BLaER1 treated with 17β-estradiol and CSF1 and Interleukin-3, amounts not matched to agents 10 nM and 100 nM (cell line): ENCODE measurements around the gene APAF1.

Source experiments
- H3K27ac ChIP-seq, 11 experiments: shearing (Covaris generic); formaldehyde crosslinking; 2 replicates each; pipeline ENCODE4 v1.8.1; 2022
- H3K27me3 ChIP-seq, 11 experiments: shearing (Covaris generic); formaldehyde crosslinking; 2 replicates each; pipeline ENCODE4 v1.8.1; 2022
- H3K36me3 ChIP-seq, 11 experiments: shearing (Covaris generic); formaldehyde crosslinking; 2 replicates each; pipeline ENCODE4 v1.8.1; 2022
- H3K4me1 ChIP-seq, 10 experiments: shearing (Covaris generic); formaldehyde crosslinking; 2 replicates each; pipeline ENCODE4 v1.8.1; 2022
- H3K4me2 ChIP-seq, 11 experiments: shearing (Covaris generic); formaldehyde crosslinking; 2 replicates each; pipeline ENCODE4 v1.8.1; 2022
- H3K4me3 ChIP-seq, 10 experiments: shearing (Covaris generic); formaldehyde crosslinking; 2 replicates each; pipeline ENCODE4 v1.8.1; 2022
- H3K9ac ChIP-seq, 11 experiments: shearing (Covaris generic); formaldehyde crosslinking; 2 replicates each; pipeline ENCODE4 v1.8.1; 2022
- H3K9me3 ChIP-seq, 11 experiments: shearing (Covaris generic); formaldehyde crosslinking; replicated peaks in 1 of 11; 2 replicates each; pipeline ENCODE4 v1.8.1; 2022
- H4K20me1 ChIP-seq, 11 experiments: shearing (Covaris generic); formaldehyde crosslinking; 2 replicates each; pipeline ENCODE4 v1.8.1; 2022
- Cebpa-rat ChIP-seq, 11 experiments: shearing (Covaris generic); IDR thresholded peaks; 2 replicates each; pipeline ENCODE4 v1.8.1; 2022

The APAF1 gene

DNA sequence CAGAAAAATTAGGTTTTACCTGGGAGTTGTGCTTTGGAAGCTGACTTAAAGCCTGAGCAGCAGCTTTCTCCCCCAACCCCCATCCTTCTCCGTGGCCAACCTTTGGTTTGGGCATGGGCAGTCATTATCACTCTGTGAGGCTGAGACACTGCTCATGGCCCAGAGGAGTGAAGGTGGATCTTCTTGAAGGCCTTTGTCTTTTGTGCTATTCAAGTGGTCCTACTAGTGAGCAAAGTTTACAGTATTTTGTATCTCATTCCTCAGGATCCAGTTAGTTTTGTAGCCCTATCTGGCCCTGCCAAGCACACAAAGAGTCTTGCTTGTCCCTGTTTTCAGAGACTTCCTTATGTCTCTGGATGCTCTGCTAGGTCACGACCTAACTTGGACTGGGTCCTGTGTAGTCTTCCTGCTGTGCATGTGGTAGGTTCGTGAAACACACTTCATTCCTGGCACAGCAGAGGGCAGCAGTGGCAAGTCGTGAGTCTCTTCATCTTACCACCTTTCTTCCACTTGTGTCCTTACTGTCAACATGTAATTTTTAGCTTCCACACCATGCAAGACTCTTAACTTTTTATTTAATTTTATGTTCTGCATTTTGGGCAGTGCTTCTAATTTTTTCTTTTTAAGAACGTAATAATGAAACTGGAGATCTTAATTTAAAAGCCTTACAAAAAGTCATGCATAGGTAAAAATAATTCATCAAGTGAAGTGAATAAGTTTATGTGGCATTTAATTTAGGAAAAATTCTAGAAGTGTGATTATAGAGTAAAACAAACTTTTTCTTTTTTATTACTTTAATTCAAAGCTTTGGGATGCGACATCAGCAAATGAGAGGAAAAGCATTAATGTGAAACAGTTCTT, 53.7 kb downstream of the APAF1 start:
- Histone ChIP-seq H3K4me1 (peaks cover 0 to 14% (median 3%) of the 10 kb centered on the region in 10 experiments; a peak in 9 of 20 replicates), H3K27ac (no peak overlapping the region), H3K36me3 (peaks cover 52 to 97% (median 72%) of the 10 kb centered on the region in 11 experiments), H3K4me3 (no peak overlapping the region), H3K9me3 (no peaks in the 10 kb centered on the region), H3K27me3 (no peaks in the 10 kb centered on the region), H3K9ac (peak overlapping the region in 1 of 11 experiments; percentile 40; a peak in 1 of 22 replicates), H4K20me1 (peaks cover 0 to 70% (median 4%) of the 10 kb centered on the region in 11 experiments; a peak in 6 of 22 replicates), H3K4me2 (peak overlapping the region in 3 of 11 experiments; percentile 11 to 26 (median 20); a peak in 2 of 22 replicates)
- no peak for TF ChIP-seq Cebpa-rat (IDR thresholded peaks at IDR 0.05)

DNA sequence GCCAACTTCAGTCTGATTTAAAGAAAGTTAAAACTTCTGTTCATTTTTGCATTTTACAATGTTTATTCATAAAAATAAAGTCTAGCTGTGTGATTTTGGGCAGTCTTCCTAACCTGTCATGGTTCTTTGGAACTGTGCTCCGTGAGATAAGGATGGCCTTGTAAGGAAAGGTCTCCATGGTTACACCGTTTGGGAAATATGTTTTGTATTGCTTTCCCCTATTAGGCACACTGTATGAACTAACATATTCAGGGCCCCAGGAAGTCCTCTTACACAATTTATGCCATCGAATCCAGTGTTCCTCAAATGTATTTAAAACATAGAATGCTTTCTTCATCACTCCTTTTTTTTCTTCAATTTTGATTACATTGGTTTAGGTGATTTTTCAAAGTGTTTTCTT, 54.5 kb downstream of the APAF1 start:
- Histone ChIP-seq H3K4me2 (peak overlapping the region in 4 of 11 experiments; percentile 11 to 34 (median 23); a peak in 5 of 22 replicates), H3K4me1 (peaks cover 0 to 14% (median 3%) of the 10 kb centered on the region in 10 experiments; a peak in 9 of 20 replicates), H3K27me3 (no peaks in the 10 kb centered on the region), H3K9ac (peak overlapping the region in 2 of 11 experiments; percentile 5 to 40; a peak in 1 of 22 replicates), H3K27ac (peak overlapping the region in 1 of 11 experiments; percentile 12; a peak in 1 of 22 replicates), H3K9me3 (no peaks in the 10 kb centered on the region), H3K4me3 (no peak overlapping the region), H3K36me3 (peaks cover 55 to 97% (median 74%) of the 10 kb centered on the region in 11 experiments), H4K20me1 (peaks cover 0 to 64% (median 4%) of the 10 kb centered on the region in 11 experiments; a peak in 6 of 22 replicates)
- TF ChIP-seq Cebpa-rat (IDR thresholded peaks at IDR 0.05), result no peak

DNA sequence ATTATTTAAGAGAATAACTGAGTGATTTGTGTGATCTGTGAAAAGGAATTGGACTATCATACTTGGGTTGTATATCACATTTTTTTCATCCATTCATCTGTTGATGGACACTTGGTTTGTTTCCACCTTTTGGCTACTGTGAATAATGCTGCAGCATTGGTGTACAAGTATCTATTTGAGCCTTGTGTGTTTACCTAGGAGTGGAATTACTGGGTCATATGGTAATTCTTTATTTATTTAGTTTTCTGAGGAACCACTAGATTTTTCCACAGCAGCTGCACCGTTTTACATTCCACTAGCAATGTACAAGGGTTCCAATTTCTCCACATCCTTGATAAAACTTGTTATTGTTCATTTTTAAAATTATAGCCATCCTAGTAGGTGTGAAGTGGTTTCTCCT, 56.1 kb downstream of the APAF1 start:
- Histone ChIP-seq H3K27ac (no peak overlapping the region), H3K4me1 (peaks cover 0 to 14% (median 3%) of the 10 kb centered on the region in 10 experiments; a peak in 9 of 20 replicates), H3K9ac (no peak overlapping the region), H3K4me2 (no peak overlapping the region), H3K27me3 (no peaks in the 10 kb centered on the region), H3K4me3 (no peak overlapping the region), H4K20me1 (peaks cover 0 to 53% (median 4%) of the 10 kb centered on the region in 11 experiments; a peak in 6 of 22 replicates), H3K36me3 (peaks cover 51 to 97% (median 71%) of the 10 kb centered on the region in 11 experiments), H3K9me3 (no peaks in the 10 kb centered on the region)
- no peak for TF ChIP-seq Cebpa-rat (IDR thresholded peaks at IDR 0.05)

DNA sequence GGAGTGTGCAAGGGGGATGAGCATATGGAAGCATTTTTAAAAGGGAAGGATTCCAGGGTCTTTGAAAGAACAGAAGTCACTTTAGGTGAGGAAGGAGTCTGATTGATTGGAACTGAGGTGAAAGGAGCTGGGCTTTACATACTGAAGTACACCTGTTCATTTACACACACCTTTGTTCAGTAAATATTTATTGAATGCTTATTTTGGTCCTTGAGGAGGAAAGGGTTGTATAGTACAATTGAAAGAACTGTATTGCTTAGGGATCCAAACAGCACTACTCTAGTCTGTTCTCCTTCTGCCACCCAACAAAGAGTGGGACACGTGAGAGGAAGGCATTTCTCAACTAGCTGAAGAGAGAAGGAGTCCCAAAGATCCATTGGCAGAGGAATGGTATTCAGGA, 63.9 kb downstream of the APAF1 start:
- no peak overlapping the region for H3K4me3 ChIP-seq
- no peaks in the 10 kb centered on the region for H3K9me3 ChIP-seq
- no peaks in the 10 kb centered on the region for H3K27me3 ChIP-seq
- no peak overlapping the region for H3K4me2 ChIP-seq
- H3K27ac ChIP-seq, result no peak overlapping the region
- peaks cover 65 to 100% (median 96%) of the 10 kb centered on the region in 11 experiments for H3K36me3 ChIP-seq
- H3K4me1 ChIP-seq, result no peaks in the 10 kb centered on the region
- no peak overlapping the region for H3K9ac ChIP-seq
- peaks cover 0 to 26% (median 0%) of the 10 kb centered on the region in 11 experiments; a peak in 2 of 22 replicates for H4K20me1 ChIP-seq
- no peak for TF ChIP-seq Cebpa-rat (IDR thresholded peaks at IDR 0.05)

GRCh38 chr12:98714426-98714825, 69.3 kb downstream of the APAF1 start:
- no peak overlapping the region for H3K27ac ChIP-seq
- no peaks in the 10 kb centered on the region for H3K27me3 ChIP-seq
- H3K9ac ChIP-seq, result no peak overlapping the region
- no peak for TF ChIP-seq Cebpa-rat (IDR thresholded peaks at IDR 0.05)
- peaks cover 0 to 5% (median under 1%) of the 10 kb centered on the region in 10 experiments; a peak in 9 of 20 replicates for H3K4me1 ChIP-seq
- H3K4me3 ChIP-seq, result no peak overlapping the region
- H4K20me1 ChIP-seq, result peaks cover 0 to 16% (median 0%) of the 10 kb centered on the region in 11 experiments; a peak in 3 of 22 replicates
- H3K36me3 ChIP-seq, result peaks cover 67 to 99% (median 91%) of the 10 kb centered on the region in 11 experiments
- no peak overlapping the region for H3K4me2 ChIP-seq
- no peaks in the 10 kb centered on the region for H3K9me3 ChIP-seq

- Histone ChIP-seq H3K9me3 (no peaks in the 10 kb centered on the region), H3K27me3 (no peaks in the 10 kb centered on the region), H3K27ac (no peak overlapping the region), H3K4me1 (peaks cover 0 to 22% (median 8%) of the 10 kb centered on the region in 10 experiments; a peak in 13 of 20 replicates), H3K4me3 (no peak overlapping the region), H3K9ac (no peak overlapping the region), H4K20me1 (peaks cover 0 to 11% (median 0%) of the 10 kb centered on the region in 11 experiments; a peak in 3 of 22 replicates), H3K36me3 (peaks cover 58 to 97% (median 78%) of the 10 kb centered on the region in 11 experiments), H3K4me2 (peak overlapping the region in 5 of 11 experiments; percentile 8 to 46 (median 42); a peak in 7 of 22 replicates)
- TF ChIP-seq Cebpa-rat (IDR thresholded peaks at IDR 0.05), result no peak
Measured at GRCh38 chr12:98719515-98720504, 74.7 kb downstream of the APAF1 start.

DNA sequence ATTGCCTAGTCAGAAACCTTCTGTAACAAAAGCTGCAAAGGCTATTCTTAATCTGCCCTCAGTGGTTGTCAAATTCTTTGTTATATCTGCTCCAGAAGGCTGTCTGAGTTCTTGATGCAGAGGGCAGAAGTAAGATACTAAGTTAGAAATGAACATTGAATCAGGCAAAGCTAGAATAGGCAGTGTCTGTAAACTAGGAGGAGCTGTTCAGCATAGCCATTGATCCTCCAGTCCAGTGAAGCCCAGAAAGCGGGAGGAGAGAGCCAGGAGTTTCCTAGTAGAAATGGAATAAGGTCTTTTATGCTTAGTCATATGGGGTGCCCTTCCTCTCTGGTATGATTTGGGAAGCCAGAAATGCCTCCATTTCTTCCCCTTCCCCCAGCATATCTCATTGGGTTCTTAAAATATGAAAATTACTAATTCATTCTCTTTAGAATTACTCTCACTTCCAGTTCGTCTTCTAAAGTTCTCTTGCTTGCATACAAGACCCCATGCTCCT, 76.2 kb downstream of the APAF1 start:
- H3K9ac ChIP-seq, result no peak overlapping the region
- no peak overlapping the region for H3K4me2 ChIP-seq
- H3K27me3 ChIP-seq, result no peaks in the 10 kb centered on the region
- H3K4me1 ChIP-seq, result peaks cover 0 to 22% (median 8%) of the 10 kb centered on the region in 10 experiments; a peak in 13 of 20 replicates
- TF ChIP-seq Cebpa-rat (IDR thresholded peaks at IDR 0.05), result no peak
- no peak overlapping the region for H3K27ac ChIP-seq
- H3K9me3 ChIP-seq, result no peaks in the 10 kb centered on the region
- peaks cover 57 to 99% (median 82%) of the 10 kb centered on the region in 11 experiments for H3K36me3 ChIP-seq
- peaks cover 0 to 22% (median 0%) of the 10 kb centered on the region in 11 experiments; a peak in 4 of 22 replicates for H4K20me1 ChIP-seq
- no peak overlapping the region for H3K4me3 ChIP-seq
